Measurements from ENCODE around the gene MCU. TPM values are rescaled to one million over a fixed set of nuclear protein-coding genes. Genes with fewer than 3 reads are reported as not detected.
"Not testable (repeated sequence)": the region's sequence is repeated elsewhere in the genome, so short reads cannot be mapped to it uniquely, and the experiment has no call there.

The MCU gene
- total RNA-seq, 1 experiment from 2014 or later = 26.8 TPM

DNA sequence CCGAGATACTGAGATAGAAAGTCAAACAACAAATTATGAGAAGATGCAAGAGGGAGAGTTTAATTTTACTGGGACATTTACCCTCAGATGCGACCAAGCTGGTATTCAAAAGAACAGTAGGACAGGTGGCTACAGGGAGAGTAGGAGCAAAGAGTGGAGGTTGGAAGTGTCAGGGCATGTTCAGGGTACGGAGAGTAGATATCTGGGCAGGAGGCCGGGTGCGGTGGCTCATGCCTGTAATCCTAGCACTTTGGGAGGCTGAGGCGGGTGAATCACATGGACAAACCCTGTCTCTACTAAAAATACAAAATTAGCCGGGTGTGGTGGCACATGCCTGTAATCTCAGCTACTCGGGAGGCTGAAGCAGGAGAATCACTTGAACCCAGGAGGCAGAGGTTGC, 5.5 kb upstream of the MCU start:
- ATAC-seq; H3K4me3 ChIP-seq (replicated peaks in 1 of 2; ENCODE audit: low read depth in 1 of 2, low read length in 2 of 2); H3K9me3 ChIP-seq (ENCODE audit: control insufficient read depth in 1 of 2, insufficient read depth in 1 of 2, low read depth in 1 of 2, low read length in 2 of 2); H3K9ac ChIP-seq (ENCODE audit: low read length); H3K79me2 ChIP-seq (ENCODE audit: insufficient read depth, low read length); H2AFZ ChIP-seq (ENCODE audit: low read depth, low read length, poor library complexity, severe bottlenecking); H3K4me2 ChIP-seq (ENCODE audit: low read length); H3K27ac ChIP-seq (ENCODE audit: low read depth, low read length); CTCF ChIA-PET; BruUV-seq (replicated peaks); H3K4me1 ChIP-seq (ENCODE audit: control insufficient read depth in 1 of 2, insufficient read depth in 2 of 2, low read length in 2 of 2); H3K27me3 ChIP-seq (ENCODE audit: insufficient read depth, low read length); H3K9me2 ChIP-seq (ENCODE audit: insufficient read depth); intact Hi-C loops (cut with micrococcal nuclease); DNase-seq (ENCODE audit: low read depth, low spot score); H3K36me3 ChIP-seq (ENCODE audit: control insufficient read depth in 1 of 2, insufficient read depth in 2 of 2, low read length in 2 of 2); H4K20me1 ChIP-seq (ENCODE audit: insufficient read depth); RAD21 ChIA-PET (ENCODE audit: low non-redundant PET in 1 of 2, low total read pairs in 2 of 2, uncharacterized antibody in 2 of 2, unreplicated experiment in 2 of 2): not testable (repeated sequence)
- POLR2A ChIA-PET = interaction anchor here (2.0 kb wide), 1 partner anchor 10 kb away, joined by 6 read pairs; no protein-coding TSS in a partner anchor

DNA sequence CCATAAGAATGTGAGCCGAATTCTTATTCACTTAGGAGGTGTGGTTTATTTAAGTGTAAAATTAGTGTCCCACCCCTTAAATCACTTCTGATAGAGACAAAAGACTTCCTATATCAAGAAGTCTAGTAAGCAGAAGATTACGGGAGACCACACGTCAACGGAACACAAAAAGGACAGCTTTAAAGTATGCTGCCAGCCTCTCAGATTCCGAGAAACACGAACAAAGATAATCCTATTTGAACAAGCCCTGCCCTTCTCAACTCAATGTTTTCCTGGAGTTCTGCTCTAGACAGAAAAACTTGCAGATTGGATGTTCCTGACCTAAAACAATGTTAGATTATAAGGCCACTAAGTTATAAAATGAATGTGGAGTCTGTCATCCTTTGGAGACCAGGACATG, 4.9 kb upstream of the MCU start:
- RAD21 ChIA-PET (ENCODE audit: low non-redundant PET in 1 of 2, low total read pairs in 2 of 2, uncharacterized antibody in 2 of 2, unreplicated experiment in 2 of 2) = no interaction called here

More for the DNA sequence above, 4.9 kb upstream of the MCU start:
- H3K79me2 ChIP-seq (ENCODE audit: insufficient read depth, low read length) = no peaks in the 10 kb centered on the region
- no peaks in the 10 kb centered on the region for H3K9me3 ChIP-seq (ENCODE audit: control insufficient read depth in 1 of 2, insufficient read depth in 1 of 2, low read depth in 1 of 2, low read length in 2 of 2)
- intact Hi-C loops (cut with micrococcal nuclease) = no loop called here
- CTCF ChIA-PET = no interaction called here
- no peak overlapping the region for H3K9ac ChIP-seq (ENCODE audit: low read length)
- H2AFZ ChIP-seq (ENCODE audit: low read depth, low read length, poor library complexity, severe bottlenecking) = no peak overlapping the region
- no peak overlapping the region for H3K4me2 ChIP-seq (ENCODE audit: low read length)
- no peaks in the 10 kb centered on the region for H3K27me3 ChIP-seq (ENCODE audit: insufficient read depth, low read length)
- no peak for ATAC-seq
- H3K4me3 ChIP-seq (replicated peaks in 1 of 2; ENCODE audit: low read depth in 1 of 2, low read length in 2 of 2) = no peak overlapping the region
- H3K27ac ChIP-seq (ENCODE audit: low read depth, low read length) = no peak overlapping the region
- H3K9me2 ChIP-seq (ENCODE audit: insufficient read depth) = no peaks in the 10 kb centered on the region
- BruUV-seq (replicated peaks) = no TSS peak
- no peaks in the 10 kb centered on the region for H3K36me3 ChIP-seq (ENCODE audit: control insufficient read depth in 1 of 2, insufficient read depth in 2 of 2, low read length in 2 of 2)
- TF ChIP-seq EZH2phosphoT487 (IDR thresholded peaks at IDR 0.05; ENCODE audit: borderline replicate concordance) (no peak), POLR2AphosphoS5 (IDR thresholded peaks at IDR 0.05; ENCODE audit: low read depth, low read length) (no peak), EZH2 (IDR thresholded peaks at IDR 0.05) (no peak), RAD21 (IDR thresholded peaks at IDR 0.05; ENCODE audit: low read depth) (no peak), FOSL1 (IDR thresholded peaks at IDR 0.05; ENCODE audit: low read depth) (no peak), POLR2A (IDR thresholded peaks at IDR 0.05; ENCODE audit: borderline replicate concordance, extremely low read depth, insufficient read depth, insufficient read length) (no peak), EGR1 (IDR thresholded peaks at IDR 0.05; ENCODE audit: low read depth) (no peak), YY1 (IDR thresholded peaks at IDR 0.05; ENCODE audit: extremely low read depth, insufficient replicate concordance, low read depth, low read length) (no peak), TCF7L2 (IDR thresholded peaks at IDR 0.05; ENCODE audit: borderline replicate concordance, extremely low read depth, insufficient read depth, insufficient read length) (no peak), JUND (IDR thresholded peaks at IDR 0.05) (no peak), ELF1 (IDR thresholded peaks at IDR 0.05; ENCODE audit: borderline replicate concordance, low read depth) (no peak), SP1 (IDR thresholded peaks at IDR 0.05; ENCODE audit: low read depth) (no peak)
- TF ChIP-seq, protein P1, sequence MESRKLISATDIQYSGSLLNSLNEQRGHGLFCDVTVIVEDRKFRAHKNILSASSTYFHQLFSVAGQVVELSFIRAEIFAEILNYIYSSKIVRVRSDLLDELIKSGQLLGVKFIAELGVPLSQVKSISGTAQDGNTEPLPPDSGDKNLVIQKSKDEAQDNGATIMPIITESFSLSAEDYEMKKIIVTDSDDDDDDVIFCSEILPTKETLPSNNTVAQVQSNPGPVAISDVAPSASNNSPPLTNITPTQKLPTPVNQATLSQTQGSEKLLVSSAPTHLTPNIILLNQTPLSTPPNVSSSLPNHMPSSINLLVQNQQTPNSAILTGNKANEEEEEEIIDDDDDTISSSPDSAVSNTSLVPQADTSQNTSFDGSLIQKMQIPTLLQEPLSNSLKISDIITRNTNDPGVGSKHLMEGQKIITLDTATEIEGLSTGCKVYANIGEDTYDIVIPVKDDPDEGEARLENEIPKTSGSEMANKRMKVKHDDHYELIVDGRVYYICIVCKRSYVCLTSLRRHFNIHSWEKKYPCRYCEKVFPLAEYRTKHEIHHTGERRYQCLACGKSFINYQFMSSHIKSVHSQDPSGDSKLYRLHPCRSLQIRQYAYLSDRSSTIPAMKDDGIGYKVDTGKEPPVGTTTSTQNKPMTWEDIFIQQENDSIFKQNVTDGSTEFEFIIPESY (IDR thresholded peaks at IDR 0.05; ENCODE audit: extremely low read depth, insufficient replicate concordance, low read length) = no peak
- TF ChIP-seq, protein P2, sequence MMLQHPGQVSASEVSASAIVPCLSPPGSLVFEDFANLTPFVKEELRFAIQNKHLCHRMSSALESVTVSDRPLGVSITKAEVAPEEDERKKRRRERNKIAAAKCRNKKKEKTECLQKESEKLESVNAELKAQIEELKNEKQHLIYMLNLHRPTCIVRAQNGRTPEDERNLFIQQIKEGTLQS (IDR thresholded peaks at IDR 0.05) = no peak
- TF ChIP-seq, protein P3, sequence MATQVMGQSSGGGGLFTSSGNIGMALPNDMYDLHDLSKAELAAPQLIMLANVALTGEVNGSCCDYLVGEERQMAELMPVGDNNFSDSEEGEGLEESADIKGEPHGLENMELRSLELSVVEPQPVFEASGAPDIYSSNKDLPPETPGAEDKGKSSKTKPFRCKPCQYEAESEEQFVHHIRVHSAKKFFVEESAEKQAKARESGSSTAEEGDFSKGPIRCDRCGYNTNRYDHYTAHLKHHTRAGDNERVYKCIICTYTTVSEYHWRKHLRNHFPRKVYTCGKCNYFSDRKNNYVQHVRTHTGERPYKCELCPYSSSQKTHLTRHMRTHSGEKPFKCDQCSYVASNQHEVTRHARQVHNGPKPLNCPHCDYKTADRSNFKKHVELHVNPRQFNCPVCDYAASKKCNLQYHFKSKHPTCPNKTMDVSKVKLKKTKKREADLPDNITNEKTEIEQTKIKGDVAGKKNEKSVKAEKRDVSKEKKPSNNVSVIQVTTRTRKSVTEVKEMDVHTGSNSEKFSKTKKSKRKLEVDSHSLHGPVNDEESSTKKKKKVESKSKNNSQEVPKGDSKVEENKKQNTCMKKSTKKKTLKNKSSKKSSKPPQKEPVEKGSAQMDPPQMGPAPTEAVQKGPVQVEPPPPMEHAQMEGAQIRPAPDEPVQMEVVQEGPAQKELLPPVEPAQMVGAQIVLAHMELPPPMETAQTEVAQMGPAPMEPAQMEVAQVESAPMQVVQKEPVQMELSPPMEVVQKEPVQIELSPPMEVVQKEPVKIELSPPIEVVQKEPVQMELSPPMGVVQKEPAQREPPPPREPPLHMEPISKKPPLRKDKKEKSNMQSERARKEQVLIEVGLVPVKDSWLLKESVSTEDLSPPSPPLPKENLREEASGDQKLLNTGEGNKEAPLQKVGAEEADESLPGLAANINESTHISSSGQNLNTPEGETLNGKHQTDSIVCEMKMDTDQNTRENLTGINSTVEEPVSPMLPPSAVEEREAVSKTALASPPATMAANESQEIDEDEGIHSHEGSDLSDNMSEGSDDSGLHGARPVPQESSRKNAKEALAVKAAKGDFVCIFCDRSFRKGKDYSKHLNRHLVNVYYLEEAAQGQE (IDR thresholded peaks at IDR 0.05; ENCODE audit: low read depth) = no peak
- TF ChIP-seq, protein P4, sequence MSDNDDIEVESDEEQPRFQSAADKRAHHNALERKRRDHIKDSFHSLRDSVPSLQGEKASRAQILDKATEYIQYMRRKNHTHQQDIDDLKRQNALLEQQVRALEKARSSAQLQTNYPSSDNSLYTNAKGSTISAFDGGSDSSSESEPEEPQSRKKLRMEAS (IDR thresholded peaks at IDR 0.05) = no peak
- DNase-seq (ENCODE audit: low read depth, low spot score) = no peak
- POLR2A ChIA-PET = no interaction called here
- H3K4me1 ChIP-seq (ENCODE audit: control insufficient read depth in 1 of 2, insufficient read depth in 2 of 2, low read length in 2 of 2) = peaks cover 3 to 12% of the 10 kb centered on the region in 2 experiments; a peak in 3 of 4 replicates
- no peaks in the 10 kb centered on the region for H4K20me1 ChIP-seq (ENCODE audit: insufficient read depth)

Measured in HCT116 (cell line).